IPS DF 6.9 (cell line): Measurements from ENCODE around the gene FIBCD1.

Source experiments
- DNase-seq: peaks from one replicate; pipeline ENCODE4 v3.0.0-alpha.2; 2013; ENCODE audit warnings: low read depth, low spot score
- H3K27ac ChIP-seq: one replicate; pipeline ENCODE4 v1.5.1; 2013; ENCODE audit warnings: low read length, control low read depth
- H3K27me3 ChIP-seq: 2 replicates; pipeline ENCODE4 v1.6.1; 2013; ENCODE audit warnings: mild to moderate bottlenecking, low read length; ENCODE audit not compliant: control insufficient read depth, insufficient read depth
- H3K36me3 ChIP-seq: 2 replicates; pipeline ENCODE4 v1.6.1; 2013; ENCODE audit warnings: low read length; ENCODE audit not compliant: control insufficient read depth, insufficient read depth
- H3K4me1 ChIP-seq: 2 replicates; pipeline ENCODE4 v1.6.1; 2013; ENCODE audit warnings: low read length; ENCODE audit not compliant: control insufficient read depth, insufficient read depth
- H3K4me3 ChIP-seq: 2 replicates; pipeline ENCODE4 v1.5.1; 2013; ENCODE audit warnings: mild to moderate bottlenecking, low read length
- H3K9me3 ChIP-seq: 2 replicates; pipeline ENCODE4 v1.6.1; 2013; ENCODE audit warnings: low read length, inconsistent platforms; ENCODE audit not compliant: control insufficient read depth, insufficient read depth
- WGBS: extraction: QIAGEN DNeasy Blood & Tissue Kit; methylation state at CpG from one replicate; pipeline ENCODE4 v1.1.7; 2013; ENCODE audit warnings: mixed read lengths, missing lambda C conversion rate; ENCODE audit not compliant: insufficient read length, insufficient coverage; 5-methylcytosine and 5-hydroxymethylcytosine counted together

The FIBCD1 gene

GRCh38 chr9:130982636-130983358 is 43.8 kb upstream of the FIBCD1 start:
- H3K36me3 ChIP-seq = no peaks in the 10 kb centered on the region
- no peak for DNase-seq
- H3K9me3 ChIP-seq = no peaks in the 10 kb centered on the region
- H3K4me1 ChIP-seq = no peaks in the 10 kb centered on the region; the same call in 1 of the 2 replicates
- no peak overlapping the region for H3K4me3 ChIP-seq
- no peak overlapping the region for H3K27ac ChIP-seq
- no CpG with 5 or more reads among the region's 25 CpGs for WGBS
- no peaks in the 10 kb centered on the region for H3K27me3 ChIP-seq

GRCh38 chr9:130981756-130982137 is 42.7 kb upstream of the FIBCD1 start:
- WGBS = no CpG with 5 or more reads among the region's 14 CpGs
- DNase-seq = no peak
- H3K27ac ChIP-seq = no peak overlapping the region

GRCh38 chr9:130981002-130981755 is 42.1 kb upstream of the FIBCD1 start:
- H3K4me1 ChIP-seq = no peaks in the 10 kb centered on the region; the same call in 1 of the 2 replicates
- H3K27me3 ChIP-seq = no peaks in the 10 kb centered on the region
- H3K36me3 ChIP-seq = no peaks in the 10 kb centered on the region
- H3K4me3 ChIP-seq = no peak overlapping the region
- WGBS = no CpG with 5 or more reads among the region's 10 CpGs
- no peaks in the 10 kb centered on the region for H3K9me3 ChIP-seq
- no peak for DNase-seq
- H3K27ac ChIP-seq = no peak overlapping the region

More at GRCh38 chr9:130981756-130982137, 42.7 kb upstream of the FIBCD1 start:
- no peaks in the 10 kb centered on the region for H3K27me3 ChIP-seq
- no peaks in the 10 kb centered on the region; the same call in 1 of the 2 replicates for H3K4me1 ChIP-seq
- H3K4me3 ChIP-seq = no peak overlapping the region
- no peaks in the 10 kb centered on the region for H3K36me3 ChIP-seq
- H3K9me3 ChIP-seq = no peaks in the 10 kb centered on the region

GRCh38 chr9:130980526-130980925 is 41.5 kb upstream of the FIBCD1 start:
- Histone ChIP-seq H3K36me3 (no peaks in the 10 kb centered on the region), H3K4me3 (no peak overlapping the region), H3K27me3 (no peaks in the 10 kb centered on the region), H3K27ac (no peak overlapping the region), H3K9me3 (no peaks in the 10 kb centered on the region), H3K4me1 (no peaks in the 10 kb centered on the region; the same call in 1 of the 2 replicates)
- DNase-seq = no peak
- no CpG with 5 or more reads among the region's 16 CpGs for WGBS

GRCh38 chr9:130979591-130980385 is 40.7 kb upstream of the FIBCD1 start:
- no peaks in the 10 kb centered on the region for H3K36me3 ChIP-seq
- H3K9me3 ChIP-seq = no peaks in the 10 kb centered on the region
- WGBS = no CpG with 5 or more reads among the region's 20 CpGs
- no peaks in the 10 kb centered on the region for H3K27me3 ChIP-seq
- H3K4me1 ChIP-seq = no peaks in the 10 kb centered on the region; the same call in 1 of the 2 replicates
- no peak for DNase-seq
- H3K4me3 ChIP-seq = no peak overlapping the region
- H3K27ac ChIP-seq = no peak overlapping the region

- H3K27ac ChIP-seq = no peak overlapping the region
- no CpG with 5 or more reads among the region's 16 CpGs for WGBS
- H3K4me3 ChIP-seq = no peak overlapping the region
- H3K27me3 ChIP-seq = no peaks in the 10 kb centered on the region
- no peaks in the 10 kb centered on the region for H3K36me3 ChIP-seq
- H3K4me1 ChIP-seq = no peaks in the 10 kb centered on the region; the same call in 1 of the 2 replicates
- no peak for DNase-seq
- no peaks in the 10 kb centered on the region for H3K9me3 ChIP-seq
These were observed 38.8 kb upstream of the FIBCD1 start for GRCh38 chr9:130977811-130978221.

GRCh38 chr9:130975932-130976841 is 37.1 kb upstream of the FIBCD1 start:
- Histone ChIP-seq H3K4me1 (no peaks in the 10 kb centered on the region; the same call in 1 of the 2 replicates), H3K27me3 (no peaks in the 10 kb centered on the region), H3K4me3 (no peak overlapping the region), H3K27ac (no peak overlapping the region), H3K36me3 (no peaks in the 10 kb centered on the region), H3K9me3 (no peaks in the 10 kb centered on the region)
- no peak for DNase-seq
- no CpG with 5 or more reads among the region's 13 CpGs for WGBS

- Histone ChIP-seq H3K4me3 (no peak overlapping the region), H3K4me1 (no peaks in the 10 kb centered on the region), H3K27me3 (no peaks in the 10 kb centered on the region), H3K27ac (no peak overlapping the region), H3K36me3 (no peaks in the 10 kb centered on the region), H3K9me3 (no peaks in the 10 kb centered on the region)
- no CpG with 5 or more reads among the region's 5 CpGs for WGBS
- DNase-seq = no peak
These were observed 36.1 kb upstream of the FIBCD1 start for GRCh38 chr9:130975156-130975555.

- no peaks in the 10 kb centered on the region for H3K9me3 ChIP-seq
- no peak overlapping the region for H3K27ac ChIP-seq
- WGBS = no CpG with 5 or more reads among the region's 5 CpGs
- no peak for DNase-seq
- no peak overlapping the region for H3K4me3 ChIP-seq
- H3K36me3 ChIP-seq = no peaks in the 10 kb centered on the region
- H3K27me3 ChIP-seq = no peaks in the 10 kb centered on the region
- no peaks in the 10 kb centered on the region for H3K4me1 ChIP-seq
These were observed 35.6 kb upstream of the FIBCD1 start for GRCh38 chr9:130974697-130975096.
